Mononuclear cell (primary cell): ENCODE results near the gene CDKN2AIP. TPM values are rescaled to one million over a fixed set of nuclear protein-coding genes. Genes with fewer than 3 reads are reported as not detected.

Experiments used
- H3K27me3 ChIP-seq: 2 replicates; pipeline ENCODE4 v1.6.0; 2011; ENCODE audit warnings: low read length, control low read depth; ENCODE audit not compliant: insufficient read depth
- H3K4me1 ChIP-seq: 2 replicates; pipeline ENCODE4 v1.5.1; 2011; ENCODE audit warnings: mild to moderate bottlenecking, low read length, control low read depth; ENCODE audit not compliant: insufficient read depth
- H3K4me3 ChIP-seq: 2 replicates; pipeline ENCODE4 v1.5.1; 2011; ENCODE audit warnings: mild to moderate bottlenecking, low read length, moderate library complexity
- H3K9me3 ChIP-seq: 2 replicates; pipeline ENCODE4 v1.5.1; 2011; ENCODE audit warnings: low read depth, mild to moderate bottlenecking, control low read depth, low read length
- total RNA-seq: library from RNA; depleted of rRNA; stranded (reverse); fragments of >200 nt; gene quantifications from one replicate; pipeline ENCODE4 v1.2.3, GENCODE V29; 2012

The CDKN2AIP gene
- 53.4 TPM for total RNA-seq

GRCh38 chr4:183444214-183445096 lies at the start of gene CDKN2AIP:
TSS of gene CDKN2AIP (plus strand) at chr4:183444636. CDS start at chr4:183444798, 162 bp downstream.
- H3K9me3 ChIP-seq, result no peaks in the 10 kb centered on the region
- H3K27me3 ChIP-seq, result no peaks in the 10 kb centered on the region
- H3K4me1 ChIP-seq, result peaks cover 33% of the 10 kb centered on the region
- peak within 1 kb of the TSS; percentile 87 for H3K4me3 ChIP-seq

- no peaks in the 10 kb centered on the region for H3K27me3 ChIP-seq
- H3K4me3 ChIP-seq, result no peak overlapping the region
- no peaks in the 10 kb centered on the region for H3K9me3 ChIP-seq
- H3K4me1 ChIP-seq, result peaks cover 60% of the 10 kb centered on the region
These were observed 49.0 kb upstream of the CDKN2AIP start for GRCh38 chr4:183395395-183395794.

GRCh38 chr4:183396227-183396637 lies 48.2 kb upstream of the CDKN2AIP start:
- H3K27me3 ChIP-seq, result no peaks in the 10 kb centered on the region
- H3K4me1 ChIP-seq, result peaks cover 60% of the 10 kb centered on the region
- H3K4me3 ChIP-seq, result no peak overlapping the region

GRCh38 chr4:183397741-183398297 lies 46.6 kb upstream of the CDKN2AIP start:
- Histone ChIP-seq H3K9me3 (no peaks in the 10 kb centered on the region), H3K4me1 (peaks cover 46% of the 10 kb centered on the region)

More at GRCh38 chr4:183396227-183396637, 48.2 kb upstream of the CDKN2AIP start:
- no peaks in the 10 kb centered on the region for H3K9me3 ChIP-seq

GRCh38 chr4:183398298-183399125 lies 45.9 kb upstream of the CDKN2AIP start:
- peaks cover 46% of the 10 kb centered on the region for H3K4me1 ChIP-seq

More at GRCh38 chr4:183397741-183398297, 46.6 kb upstream of the CDKN2AIP start:
- H3K4me3 ChIP-seq, result peak overlapping the region; percentile 39
- no peaks in the 10 kb centered on the region for H3K27me3 ChIP-seq

GRCh38 chr4:183399126-183399522 lies 45.3 kb upstream of the CDKN2AIP start:
- H3K27me3 ChIP-seq, result no peaks in the 10 kb centered on the region
- H3K4me1 ChIP-seq, result peaks cover 46% of the 10 kb centered on the region
- peak overlapping the region; percentile 39 for H3K4me3 ChIP-seq
- no peaks in the 10 kb centered on the region for H3K9me3 ChIP-seq

More at GRCh38 chr4:183398298-183399125, 45.9 kb upstream of the CDKN2AIP start:
- Histone ChIP-seq H3K9me3 (no peaks in the 10 kb centered on the region), H3K27me3 (no peaks in the 10 kb centered on the region), H3K4me3 (peak overlapping the region; percentile 39)

- no peaks in the 10 kb centered on the region for H3K27me3 ChIP-seq
- H3K4me1 ChIP-seq, result peaks cover 46% of the 10 kb centered on the region
- no peak overlapping the region for H3K4me3 ChIP-seq
- H3K9me3 ChIP-seq, result no peaks in the 10 kb centered on the region
These were observed 44.8 kb upstream of the CDKN2AIP start for GRCh38 chr4:183399616-183400015.

- Histone ChIP-seq H3K27me3 (no peaks in the 10 kb centered on the region), H3K9me3 (no peaks in the 10 kb centered on the region), H3K4me1 (peaks cover 46% of the 10 kb centered on the region), H3K4me3 (no peak overlapping the region)
These were observed 44.4 kb upstream of the CDKN2AIP start for GRCh38 chr4:183400035-183400434.

- peaks cover 34% of the 10 kb centered on the region for H3K4me1 ChIP-seq
- no peaks in the 10 kb centered on the region for H3K27me3 ChIP-seq
- H3K9me3 ChIP-seq, result no peaks in the 10 kb centered on the region
- no peak overlapping the region for H3K4me3 ChIP-seq
These were observed 43.0 kb upstream of the CDKN2AIP start for GRCh38 chr4:183401473-183401872.

- Histone ChIP-seq H3K9me3 (no peaks in the 10 kb centered on the region), H3K4me3 (no peak overlapping the region), H3K27me3 (no peaks in the 10 kb centered on the region), H3K4me1 (peaks cover 29% of the 10 kb centered on the region)
These were observed 41.7 kb upstream of the CDKN2AIP start for GRCh38 chr4:183402771-183403170.

GRCh38 chr4:183403486-183403885 lies 41.0 kb upstream of the CDKN2AIP start:
- no peaks in the 10 kb centered on the region for H3K27me3 ChIP-seq
- no peaks in the 10 kb centered on the region for H3K9me3 ChIP-seq
- no peak overlapping the region for H3K4me3 ChIP-seq
- H3K4me1 ChIP-seq, result peaks cover 22% of the 10 kb centered on the region

GRCh38 chr4:183403961-183404360 lies 40.5 kb upstream of the CDKN2AIP start:
- Histone ChIP-seq H3K27me3 (no peaks in the 10 kb centered on the region), H3K4me1 (peaks cover 17% of the 10 kb centered on the region), H3K4me3 (no peak overlapping the region), H3K9me3 (no peaks in the 10 kb centered on the region)

- Histone ChIP-seq H3K4me1 (peaks cover 7% of the 10 kb centered on the region), H3K4me3 (no peak overlapping the region), H3K9me3 (no peaks in the 10 kb centered on the region), H3K27me3 (no peaks in the 10 kb centered on the region)
These were observed 39.1 kb upstream of the CDKN2AIP start for GRCh38 chr4:183405303-183405702.

- peak overlapping the region; percentile 31 for H3K4me3 ChIP-seq
- H3K9me3 ChIP-seq, result no peaks in the 10 kb centered on the region
- H3K4me1 ChIP-seq, result peaks cover 7% of the 10 kb centered on the region
- no peaks in the 10 kb centered on the region for H3K27me3 ChIP-seq
These were observed 37.3 kb upstream of the CDKN2AIP start for GRCh38 chr4:183407128-183407585.
